CD4-positive, alpha-beta memory T cell (primary cell): ENCODE data around the gene RPS3. TPM values are rescaled to one million over a fixed set of nuclear protein-coding genes. Genes with fewer than 3 reads are reported as not detected.
A peak's percentile ranks its signal among the peaks of the same experiment; 100 is the strongest.

ENCODE experiments used
- CTCF ChIA-PET: fragments of 350-600 bp; sonication (Branson Sonifier 250); formaldehyde crosslinking; loops from one replicate; lab custom pipeline; 2021; ENCODE audit warnings: inconsistent platforms; ENCODE audit not compliant: partially characterized antibody; lab: Charles Lee
- POLR2A ChIA-PET: fragments of 350-600 bp; sonication (Branson Sonifier 250); formaldehyde crosslinking; loops from one replicate; lab custom pipeline; 2021; ENCODE audit not compliant: partially characterized antibody; lab: Charles Lee
- DNase-seq, 5 donors: peaks; one replicate each; pipeline versions ENCODE4 v3.0.0 to v3.0.0-alpha.2; 2020 to 2022; ENCODE audit warnings: mixed read lengths in 1 of 5
- H3K27ac ChIP-seq: one replicate; pipeline ENCODE4 v1.7.0; 2013; ENCODE audit warnings: low read depth, low read length
- H3K27me3 ChIP-seq: 2 replicates; pipeline ENCODE4 v1.7.0; 2013; ENCODE audit warnings: mild to moderate bottlenecking, low read length, moderate library complexity; ENCODE audit not compliant: insufficient read depth
- H3K36me3 ChIP-seq: 2 replicates; pipeline ENCODE4 v1.7.0; 2013; ENCODE audit warnings: mild to moderate bottlenecking, low read length, moderate library complexity; ENCODE audit not compliant: insufficient read depth
- H3K4me1 ChIP-seq: 2 replicates; pipeline ENCODE4 v1.7.0; 2013; ENCODE audit warnings: mild to moderate bottlenecking, low read length, moderate library complexity; ENCODE audit not compliant: insufficient read depth
- H3K4me3 ChIP-seq, 2 donors: one replicate each; pipeline ENCODE4 v1.7.0; 2013; ENCODE audit warnings: low read length in 2 of 2, mild to moderate bottlenecking in 1 of 2
- H3K9me3 ChIP-seq, 2 donors: one replicate each; pipeline ENCODE4 v1.7.0; 2013; ENCODE audit warnings: low read length in 2 of 2, control low read depth in 1 of 2; ENCODE audit not compliant: control insufficient read depth in 1 of 2
- H3K27ac Mint-ChIP-seq, 7 donors: one replicate each; pipeline ENCODE4 v1.8.0; 2020 to 2021; ENCODE audit warnings: mixed read lengths in 7 of 7, mild to moderate bottlenecking in 6 of 7, inconsistent platforms in 3 of 7, moderate library complexity in 3 of 7
- H3K27me3 Mint-ChIP-seq, 2 donors: one replicate each; pipeline ENCODE4 v1.8.0; 2020 to 2021; ENCODE audit warnings: mixed read lengths in 2 of 2
- H3K36me3 Mint-ChIP-seq, 2 donors: one replicate each; pipeline ENCODE4 v1.8.0; 2020 to 2021; ENCODE audit warnings: mixed read lengths in 2 of 2, inconsistent platforms in 1 of 2, mild to moderate bottlenecking in 1 of 2
- H3K4me1 Mint-ChIP-seq, 4 donors: one replicate each; pipeline ENCODE4 v1.8.0; 2020 to 2021; ENCODE audit warnings: mixed read lengths in 4 of 4, mild to moderate bottlenecking in 1 of 4
- H3K4me3 Mint-ChIP-seq, 8 donors: one replicate each; pipeline ENCODE4 v1.8.0; 2020 to 2021; ENCODE audit warnings: mixed read lengths in 8 of 8, mild to moderate bottlenecking in 7 of 8, moderate library complexity in 6 of 8, inconsistent platforms in 3 of 8
- H3K9me3 Mint-ChIP-seq, 8 donors: one replicate each; pipeline ENCODE4 v1.8.0; 2020 to 2021; ENCODE audit warnings: mixed read lengths in 8 of 8, mild to moderate bottlenecking in 5 of 8, inconsistent platforms in 3 of 8, moderate library complexity in 1 of 8
- intact Hi-C: fragments of 100-400 bp; cut with micrococcal nuclease; formaldehyde crosslinking; loops from one replicate; pipeline ENCODE4 v1.15.1; 2023
- polyA plus RNA-seq, 2 donors: library from polyadenylated mRNA; unstranded; fragments of 300-500 nt; fragmentation: Illumina TruSeq; gene quantifications; one replicate each; pipeline ENCODE4 v1.2.3, GENCODE V29; 2021
- total RNA-seq, 2 experiments: library from RNA; stranded (reverse); gene quantifications; one replicate each; pipeline ENCODE4 v1.2.3, GENCODE V29; 2021

The RPS3 gene
- total and polyA plus RNA-seq, 4 experiments from 2014 or later = 4,846 to 5,812 (median 5,249) TPM

- no peaks in the 10 kb centered on the region for H3K27me3 Mint-ChIP-seq
- Histone ChIP-seq H3K27me3 (no peaks in the 10 kb centered on the region), H3K4me1 (no peaks in the 10 kb centered on the region), H3K36me3 (no peaks in the 10 kb centered on the region), H3K27ac (no peak overlapping the region), H3K9me3 (no peaks in the 10 kb centered on the region), H3K4me3 (no peak overlapping the region)
- ChIA-PET CTCF (interaction anchor here (1.1 to 7.7 kb wide), 2 partner anchors 15 to 21 kb away, joined by 4 to 29 read pairs; no protein-coding TSS in a partner anchor), POLR2A (interaction anchor here (0.9 kb wide), 1 partner anchor 22 kb away, joined by 4 read pairs; no protein-coding TSS in a partner anchor)
- H3K27ac Mint-ChIP-seq = peak overlapping the region in 3 of 7 donors; percentile 16 to 57 (median 48)
- H3K9me3 Mint-ChIP-seq = no peaks in the 10 kb centered on the region
- peaks cover 0 to 1% (median 0%) of the 10 kb centered on the region in 4 donors for H3K4me1 Mint-ChIP-seq
- DNase-seq = no peak
- no peak overlapping the region for H3K4me3 Mint-ChIP-seq
- H3K36me3 Mint-ChIP-seq = peaks cover 4 to 11% of the 10 kb centered on the region in 2 donors
- intact Hi-C loops = no loop called here
Measured at GRCh38 chr11:75422248-75423231, 23.2 kb downstream of the RPS3 start.

- ChIA-PET CTCF (interaction anchor here (1.1 to 7.7 kb wide), 2 partner anchors 16 to 20 kb away, joined by 4 to 29 read pairs; no protein-coding TSS in a partner anchor), POLR2A (interaction anchor here (0.9 kb wide), 1 partner anchor 23 kb away, joined by 4 read pairs; no protein-coding TSS in a partner anchor)
- no peak for DNase-seq
Measured at GRCh38 chr11:75423721-75424120, 24.4 kb downstream of the RPS3 start.

DNA sequence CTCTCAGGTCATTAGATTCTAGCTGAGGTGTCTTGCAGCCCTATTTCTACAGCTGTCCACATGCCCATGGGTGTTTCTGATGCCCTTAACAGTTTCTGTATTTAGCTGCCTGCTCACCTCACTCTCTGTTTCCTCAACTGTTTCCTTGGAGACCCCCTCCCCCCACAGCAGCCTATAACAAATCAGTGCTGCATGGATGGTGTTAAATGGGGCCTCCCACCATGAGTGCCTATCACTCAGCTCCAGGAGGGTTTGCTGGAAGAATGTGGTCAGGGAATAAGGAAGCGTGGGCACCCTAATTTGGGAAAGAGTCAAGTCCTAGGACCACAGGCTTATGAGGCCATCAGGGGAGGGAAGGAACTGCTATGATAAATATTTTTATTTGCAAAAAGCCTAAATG is 25.1 kb downstream of the RPS3 start:
- Histone ChIP-seq H3K27ac (no peak overlapping the region), H3K9me3 (no peaks in the 10 kb centered on the region), H3K36me3 (no peaks in the 10 kb centered on the region), H3K27me3 (no peaks in the 10 kb centered on the region), H3K4me3 (no peak overlapping the region), H3K4me1 (peaks cover 9% of the 10 kb centered on the region)
- Mint-ChIP-seq H3K27me3 (peaks cover 0 to 5% of the 10 kb centered on the region in 2 donors), H3K4me3 (peak overlapping the region in 1 of 8 donors; percentile 1), H3K27ac (peak overlapping the region in 3 of 7 donors; percentile 11 to 30 (median 23)), H3K9me3 (peaks cover 0 to 4% (median 0%) of the 10 kb centered on the region in 8 donors), H3K36me3 (peaks cover 4 to 11% of the 10 kb centered on the region in 2 donors), H3K4me1 (peaks cover 3 to 18% (median 11%) of the 10 kb centered on the region in 4 donors)
- POLR2A ChIA-PET = no interaction called here
- intact Hi-C loops = no loop called here
- DNase-seq = no peak
- CTCF ChIA-PET = interaction anchor here (1.3 to 7.7 kb wide), 3 partner anchors 10 to 110 kb away, joined by 3 to 29 read pairs (median 10); no protein-coding TSS in a partner anchor

More at GRCh38 chr11:75423721-75424120, 24.4 kb downstream of the RPS3 start:
- no peak overlapping the region for H3K4me3 ChIP-seq
- H3K4me1 ChIP-seq = peaks cover 3% of the 10 kb centered on the region
- peaks cover 0 to 2% of the 10 kb centered on the region in 2 donors for H3K27me3 Mint-ChIP-seq
- H3K27me3 ChIP-seq = no peaks in the 10 kb centered on the region
- peaks cover 4 to 11% of the 10 kb centered on the region in 2 donors for H3K36me3 Mint-ChIP-seq
- H3K4me1 Mint-ChIP-seq = peaks cover 0 to 11% (median 6%) of the 10 kb centered on the region in 4 donors
- no peaks in the 10 kb centered on the region for H3K9me3 ChIP-seq
- no peaks in the 10 kb centered on the region for H3K9me3 Mint-ChIP-seq
- H3K27ac ChIP-seq = no peak overlapping the region
- H3K4me3 Mint-ChIP-seq = no peak overlapping the region
- intact Hi-C loops = no loop called here
- H3K27ac Mint-ChIP-seq = peak overlapping the region in 1 of 7 donors; percentile 8
- H3K36me3 ChIP-seq = no peaks in the 10 kb centered on the region

GRCh38 chr11:75425422-75425821 is 26.1 kb downstream of the RPS3 start:
- intact Hi-C loops = no loop called here
- Histone ChIP-seq H3K27me3 (no peaks in the 10 kb centered on the region), H3K4me3 (no peak overlapping the region), H3K4me1 (peaks cover 16% of the 10 kb centered on the region), H3K36me3 (no peaks in the 10 kb centered on the region), H3K9me3 (no peaks in the 10 kb centered on the region), H3K27ac (no peak overlapping the region)
- CTCF ChIA-PET = interaction anchor here (0.7 to 7.7 kb wide), 8 partner anchors 11 to 155 kb away, joined by 3 to 29 read pairs (median 5); partner anchors contain the start of gene GDPD5
- peaks cover 0 to 5% of the 10 kb centered on the region in 2 donors for H3K27me3 Mint-ChIP-seq
- DNase-seq = no peak
- no peak overlapping the region for H3K4me3 Mint-ChIP-seq
- H3K4me1 Mint-ChIP-seq = peaks cover 5 to 20% (median 13%) of the 10 kb centered on the region in 4 donors
- no peak overlapping the region for H3K27ac Mint-ChIP-seq
- peaks cover 4 to 11% of the 10 kb centered on the region in 2 donors for H3K36me3 Mint-ChIP-seq
- peaks cover 0 to 5% (median 0%) of the 10 kb centered on the region in 8 donors for H3K9me3 Mint-ChIP-seq
- POLR2A ChIA-PET = no interaction called here

DNA sequence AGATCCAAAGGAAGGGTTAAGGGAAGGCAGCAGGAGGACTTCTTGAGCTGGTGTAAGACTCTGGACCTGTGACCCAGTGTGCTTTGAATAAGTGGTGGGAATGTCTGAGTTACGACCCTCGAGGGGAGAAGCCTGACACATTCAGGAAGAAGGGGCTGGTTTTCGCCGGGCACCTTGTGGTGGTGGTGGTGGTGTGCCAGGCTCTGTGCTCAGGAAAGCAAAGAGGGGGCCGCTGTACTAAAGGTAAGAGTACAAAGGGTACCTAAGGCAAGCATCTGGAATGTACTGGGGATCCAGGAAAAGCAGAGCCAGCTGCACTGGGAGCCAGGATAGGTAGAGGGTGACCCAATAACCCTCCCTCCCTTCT is 27.4 kb downstream of the RPS3 start:
- Histone ChIP-seq H3K36me3 (no peaks in the 10 kb centered on the region), H3K9me3 (no peaks in the 10 kb centered on the region), H3K4me1 (peaks cover 25% of the 10 kb centered on the region), H3K27ac (no peak overlapping the region), H3K27me3 (peaks cover 6% of the 10 kb centered on the region), H3K4me3 (no peak overlapping the region)
- ChIA-PET CTCF (interaction anchor here (1.8 to 7.7 kb wide), 3 partner anchors 19 to 38 kb away, joined by 6 to 29 read pairs (median 7); no protein-coding TSS in a partner anchor), POLR2A (interaction anchor here (0.6 kb wide), 1 partner anchor 70 kb away, joined by 3 read pairs; no protein-coding TSS in a partner anchor)
- peak overlapping the region in 1 of 7 donors; percentile 52 for H3K27ac Mint-ChIP-seq
- H3K4me1 Mint-ChIP-seq = peaks cover 13 to 33% (median 21%) of the 10 kb centered on the region in 4 donors
- no peak for DNase-seq
- peaks cover 0 to 5% (median 0%) of the 10 kb centered on the region in 8 donors for H3K9me3 Mint-ChIP-seq
- peaks cover 4 to 16% of the 10 kb centered on the region in 2 donors for H3K27me3 Mint-ChIP-seq
- peaks cover 4 to 12% of the 10 kb centered on the region in 2 donors for H3K36me3 Mint-ChIP-seq
- H3K4me3 Mint-ChIP-seq = no peak overlapping the region
- intact Hi-C loops = no loop called here

DNA sequence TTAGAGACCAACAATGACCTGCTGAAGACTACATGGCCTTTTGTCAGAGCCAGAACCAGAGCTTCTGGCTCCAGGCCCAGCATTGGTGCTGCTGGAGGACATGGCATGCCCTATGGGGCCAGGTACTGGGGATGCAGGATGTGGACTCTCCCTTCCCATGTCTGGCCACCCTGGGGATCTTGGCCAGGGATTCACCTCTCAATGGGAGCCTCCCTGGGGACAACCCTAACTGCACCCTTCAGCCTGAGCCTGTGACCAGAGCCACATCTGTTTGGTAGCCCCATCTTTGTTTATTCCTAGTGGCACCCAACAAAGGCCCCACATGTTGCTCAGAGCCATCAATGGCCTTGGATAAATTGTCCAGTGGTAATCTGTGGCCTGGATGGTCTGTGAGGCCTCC is 27.9 kb downstream of the RPS3 start:
- CTCF ChIA-PET = interaction anchor here (2.0 to 7.7 kb wide), 2 partner anchors 20 to 39 kb away, joined by 6 to 29 read pairs; no protein-coding TSS in a partner anchor
- no peaks in the 10 kb centered on the region for H3K9me3 ChIP-seq
- peaks cover 6% of the 10 kb centered on the region for H3K27me3 ChIP-seq
- peaks cover 0 to 5% (median 0%) of the 10 kb centered on the region in 8 donors for H3K9me3 Mint-ChIP-seq
- no peak for DNase-seq
- H3K4me3 ChIP-seq = no peak overlapping the region
- POLR2A ChIA-PET = interaction anchor here (1.0 kb wide), 1 partner anchor 27 kb away, joined by 5 read pairs; no protein-coding TSS in a partner anchor
- H3K4me3 Mint-ChIP-seq = peak overlapping the region in 1 of 8 donors; percentile 4
- H3K27ac ChIP-seq = no peak overlapping the region
- peaks cover 13 to 35% (median 21%) of the 10 kb centered on the region in 4 donors for H3K4me1 Mint-ChIP-seq
- peak overlapping the region in 1 of 7 donors; percentile 88 for H3K27ac Mint-ChIP-seq
- H3K36me3 Mint-ChIP-seq = peaks cover 4 to 10% of the 10 kb centered on the region in 2 donors
- intact Hi-C loops = no loop called here
- H3K36me3 ChIP-seq = no peaks in the 10 kb centered on the region
- peaks cover 4 to 19% of the 10 kb centered on the region in 2 donors for H3K27me3 Mint-ChIP-seq
- H3K4me1 ChIP-seq = peaks cover 25% of the 10 kb centered on the region
